GM19240 (cell line): ENCODE measurements around the gene DUSP10.

Experiments used
- DNase-seq: peaks from one replicate; pipeline ENCODE4 v3.0.0; 2011; ENCODE audit warnings: low spot score; ENCODE audit not compliant: insufficient read length

The DUSP10 gene

DNA sequence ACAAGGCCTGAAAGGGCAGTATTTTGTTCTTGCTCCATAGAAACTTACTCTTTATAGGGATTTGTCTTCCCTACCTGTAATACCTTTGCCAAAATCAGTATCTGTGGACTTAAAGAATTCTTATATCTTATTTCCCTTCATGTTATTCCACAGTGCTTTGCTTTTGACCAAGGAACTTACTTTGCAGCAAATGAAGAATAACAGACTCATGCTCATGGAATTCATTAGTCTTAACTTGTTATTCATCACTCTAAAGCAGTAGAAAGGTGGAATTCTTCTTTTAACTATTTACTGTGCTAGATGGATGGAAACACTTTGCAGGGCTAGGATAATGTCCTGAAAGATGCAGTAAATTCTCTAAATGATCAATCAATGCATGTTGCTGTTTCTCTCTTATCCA lies 45.9 kb downstream of the DUSP10 start:
- no peak for DNase-seq

- DNase-seq, result no peak
These were observed 46.6 kb downstream of the DUSP10 start for GRCh38 chr1:221695301-221695700.

GRCh38 chr1:221694109-221694508 lies 47.8 kb downstream of the DUSP10 start:
- no peak for DNase-seq

GRCh38 chr1:221693087-221693486 lies 48.8 kb downstream of the DUSP10 start:
- no peak for DNase-seq

DNA sequence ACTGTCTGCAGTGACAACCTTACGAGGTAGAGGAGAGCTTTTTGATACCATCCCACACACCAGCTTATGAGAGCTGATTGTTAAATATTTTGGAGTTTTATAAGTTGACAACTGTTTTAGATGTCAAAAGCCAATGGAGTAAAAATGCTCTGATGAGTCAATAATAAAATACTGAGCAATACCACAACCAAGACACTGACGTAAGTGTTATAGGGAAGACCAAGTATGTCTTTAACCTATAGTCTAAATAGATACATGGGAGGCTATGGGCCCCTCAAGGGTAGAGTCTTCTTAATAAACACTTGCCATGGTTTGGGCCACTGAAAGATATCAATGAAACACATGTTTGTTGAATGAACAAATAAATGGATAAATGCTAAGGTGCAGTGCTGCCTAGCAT lies 49.2 kb downstream of the DUSP10 start:
- no peak for DNase-seq

DNA sequence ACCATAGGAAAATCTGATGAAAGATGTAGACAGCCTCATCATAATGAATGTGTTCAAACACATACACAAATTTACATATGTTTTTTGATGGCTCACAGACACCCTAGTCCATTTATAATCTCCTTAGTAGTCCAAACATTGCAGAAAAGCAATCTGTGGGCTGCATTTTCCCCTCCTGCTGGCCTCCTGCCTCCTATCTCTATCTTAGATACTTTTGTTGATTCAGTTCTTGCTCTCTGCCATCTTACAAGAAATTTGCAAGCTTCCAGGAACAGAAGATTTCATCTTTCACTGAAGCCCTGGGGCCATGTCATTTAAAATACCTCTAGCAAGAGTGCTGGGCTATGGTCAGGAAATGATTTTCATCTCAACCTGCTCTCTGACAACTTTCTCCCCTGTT lies 50.6 kb downstream of the DUSP10 start:
- no peak for DNase-seq

- DNase-seq, result no peak
These were observed 51.0 kb downstream of the DUSP10 start for GRCh38 chr1:221690858-221691257.

GRCh38 chr1:221689138-221689537 lies 52.8 kb downstream of the DUSP10 start:
- DNase-seq, result no peak

DNA sequence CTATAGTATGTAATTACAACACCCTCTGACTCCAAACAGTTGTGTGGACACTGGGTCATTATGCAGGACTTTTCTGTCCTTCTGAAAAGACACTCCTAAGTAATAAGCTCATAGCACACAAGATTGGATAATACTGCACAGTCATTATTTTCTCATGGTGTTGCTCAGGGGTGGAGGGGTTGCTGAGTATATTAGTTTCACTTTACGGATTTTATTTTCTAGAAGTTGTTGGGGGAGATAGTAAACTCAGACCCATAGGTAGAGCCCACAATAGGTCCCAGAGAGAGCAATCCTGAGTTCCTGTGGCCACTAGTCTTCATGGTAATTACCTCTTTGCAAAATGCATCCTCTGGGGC lies 53.4 kb downstream of the DUSP10 start:
- DNase-seq, result no peak

DNA sequence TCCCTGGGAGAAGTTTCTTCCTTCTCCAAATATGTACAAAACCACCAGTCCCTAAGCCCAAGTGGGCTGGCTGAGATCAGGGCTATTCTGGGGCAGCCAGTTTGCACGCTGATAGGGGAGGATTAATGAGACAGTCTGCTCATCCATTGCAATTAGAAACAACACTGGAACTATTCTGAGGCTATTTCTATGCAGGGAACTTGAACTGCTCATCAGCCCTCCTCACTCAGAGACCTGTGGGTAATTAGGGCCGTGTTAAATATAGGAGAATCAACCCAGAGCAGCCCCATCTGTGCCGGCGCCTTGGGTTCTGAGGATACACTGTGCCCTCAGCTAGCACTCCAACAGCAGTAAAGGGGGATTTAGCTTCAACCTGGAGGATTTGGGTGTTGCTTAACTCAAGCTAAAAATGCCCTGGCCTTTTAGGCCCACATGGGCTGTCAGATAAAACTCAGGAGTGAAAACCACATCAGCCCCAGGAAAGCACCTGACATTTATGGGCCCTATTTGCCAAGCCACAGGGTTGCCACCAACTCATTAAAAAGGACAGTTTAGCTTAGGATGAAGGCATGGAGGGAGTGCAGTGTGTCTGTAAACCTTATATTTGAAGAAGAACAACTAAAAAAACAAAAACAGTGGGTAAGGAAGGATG lies 53.9 kb downstream of the DUSP10 start:
- no peak for DNase-seq

DNA sequence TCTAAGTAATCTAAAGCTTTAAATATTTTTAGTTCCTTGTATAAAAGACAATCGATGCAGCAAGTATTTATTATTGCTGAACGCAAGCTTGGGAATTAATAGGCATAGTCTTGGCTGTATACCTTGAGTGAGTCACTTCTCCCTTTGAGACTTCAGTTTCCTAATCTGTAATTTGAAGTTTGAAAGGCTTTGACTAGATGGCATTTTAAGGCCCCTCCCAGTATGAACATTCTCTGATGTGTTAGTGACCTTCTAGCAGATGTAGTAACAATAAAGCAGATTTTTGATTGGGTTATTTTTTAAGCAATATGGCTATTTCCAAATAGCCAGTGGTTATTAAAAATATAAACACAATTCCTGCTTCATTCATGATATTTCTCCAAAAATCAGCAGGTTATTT lies 58.2 kb downstream of the DUSP10 start:
- no peak for DNase-seq

GRCh38 chr1:221680085-221680484 lies 61.8 kb downstream of the DUSP10 start:
- no peak for DNase-seq

DNA sequence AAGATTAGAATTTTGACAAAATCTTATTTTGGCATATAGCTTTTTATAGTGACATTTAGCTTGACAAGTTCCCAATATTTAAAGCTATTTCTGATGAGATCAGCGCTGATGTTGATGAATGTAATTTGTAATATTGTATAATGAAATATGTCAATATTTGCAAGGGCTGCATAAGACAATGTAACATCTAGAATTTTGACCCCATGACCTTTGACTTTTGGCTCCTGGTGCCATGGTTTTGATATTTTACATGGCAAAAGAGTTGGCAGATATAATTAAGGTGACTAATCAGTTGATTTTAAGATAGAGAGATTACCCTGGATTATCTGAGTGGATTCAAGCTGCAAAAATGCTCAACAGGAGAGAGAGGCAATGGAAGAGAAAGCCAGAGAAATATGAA lies 63.9 kb downstream of the DUSP10 start:
- DNase-seq, result no peak

DNA sequence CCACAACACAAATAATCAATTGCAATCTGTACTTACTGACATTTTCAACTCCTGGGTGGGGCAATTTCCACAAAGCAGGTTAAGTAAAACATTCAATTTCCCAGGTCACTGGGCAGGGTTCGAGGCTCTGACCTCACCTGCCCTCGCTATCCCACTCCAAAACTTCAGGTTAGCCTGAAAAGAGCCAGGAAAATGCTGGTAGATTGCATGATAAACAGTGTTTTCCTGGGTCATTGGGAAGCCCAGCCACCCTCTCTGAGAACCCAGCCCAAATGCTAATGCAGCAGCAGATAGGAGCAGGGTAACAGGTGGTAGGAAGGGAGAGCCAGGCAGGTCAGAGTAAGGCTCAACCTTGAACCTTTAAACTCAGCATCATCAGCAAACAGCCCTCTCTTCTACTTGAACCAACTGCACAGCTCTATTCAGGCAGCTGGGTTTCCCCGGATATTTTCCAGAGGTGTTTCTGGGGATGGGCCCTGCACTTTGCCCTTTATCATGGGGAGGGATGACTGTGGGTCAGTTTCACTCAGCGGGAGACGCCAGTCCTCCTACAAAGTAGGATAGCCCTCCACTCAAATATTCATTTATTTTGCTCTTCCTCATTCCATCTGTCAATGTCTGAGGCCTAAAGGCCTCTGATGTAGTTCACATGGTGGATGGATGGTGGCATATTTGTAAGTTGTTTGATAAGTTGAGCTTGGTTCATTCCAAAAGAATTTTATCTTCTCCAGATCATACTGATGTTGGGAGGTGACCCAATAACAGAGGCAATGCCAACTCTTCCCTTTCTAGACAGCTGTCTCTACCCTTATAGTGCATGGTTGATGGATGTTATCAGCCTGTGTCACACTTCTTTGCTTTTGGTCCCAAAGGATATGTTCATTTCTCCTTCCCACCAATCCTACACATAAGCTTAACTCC lies 65.7 kb downstream of the DUSP10 start:
- no peak for DNase-seq

DNA sequence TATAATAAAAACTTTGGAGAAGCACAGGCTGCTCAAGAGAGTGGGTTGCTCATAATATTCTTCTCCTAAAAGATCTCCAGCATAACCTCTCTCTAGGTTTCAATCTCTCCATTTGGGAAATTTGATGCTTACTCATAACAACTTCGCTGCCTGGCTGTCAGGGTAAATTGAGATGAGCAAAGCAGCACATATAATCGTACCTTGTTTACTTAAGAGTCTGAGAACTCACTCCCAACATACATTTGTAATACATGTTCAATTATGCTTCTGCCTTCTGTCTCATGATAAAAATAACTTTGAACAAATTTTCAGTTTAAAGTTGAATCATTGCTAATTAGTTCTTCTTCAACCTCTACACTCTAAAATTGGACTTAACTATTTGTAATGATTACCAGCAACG lies 68.9 kb downstream of the DUSP10 start:
- no peak for DNase-seq

- no peak for DNase-seq
These were observed 69.6 kb downstream of the DUSP10 start for GRCh38 chr1:221672239-221672645.

- DNase-seq, result no peak
These were observed 71.8 kb downstream of the DUSP10 start for GRCh38 chr1:221670081-221670480.

DNA sequence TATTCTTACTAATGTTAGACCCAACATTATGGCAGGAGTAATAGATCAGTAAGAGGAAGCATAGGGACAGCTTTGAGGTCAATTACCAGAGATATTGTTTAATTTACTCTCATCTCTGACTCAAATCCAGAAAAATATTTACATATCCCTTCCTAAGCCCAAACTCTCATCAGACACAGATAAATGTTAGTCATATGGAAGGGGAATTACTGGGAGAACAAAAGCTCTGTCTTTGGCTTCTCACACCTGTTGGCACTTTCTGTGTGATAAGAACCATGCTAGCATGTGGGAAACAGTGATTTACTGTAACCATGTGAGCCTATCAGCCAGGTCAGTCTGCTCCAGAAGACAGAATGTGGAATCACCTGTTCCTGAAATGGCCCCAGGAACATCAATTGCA lies 72.4 kb downstream of the DUSP10 start:
- DNase-seq, result no peak

- DNase-seq, result no peak
These were observed 74.4 kb downstream of the DUSP10 start for GRCh38 chr1:221667504-221667903.

GRCh38 chr1:221664253-221664652 lies 77.6 kb downstream of the DUSP10 start:
- no peak for DNase-seq

GRCh38 chr1:221663321-221663720 lies 78.6 kb downstream of the DUSP10 start:
- no peak for DNase-seq

DNA sequence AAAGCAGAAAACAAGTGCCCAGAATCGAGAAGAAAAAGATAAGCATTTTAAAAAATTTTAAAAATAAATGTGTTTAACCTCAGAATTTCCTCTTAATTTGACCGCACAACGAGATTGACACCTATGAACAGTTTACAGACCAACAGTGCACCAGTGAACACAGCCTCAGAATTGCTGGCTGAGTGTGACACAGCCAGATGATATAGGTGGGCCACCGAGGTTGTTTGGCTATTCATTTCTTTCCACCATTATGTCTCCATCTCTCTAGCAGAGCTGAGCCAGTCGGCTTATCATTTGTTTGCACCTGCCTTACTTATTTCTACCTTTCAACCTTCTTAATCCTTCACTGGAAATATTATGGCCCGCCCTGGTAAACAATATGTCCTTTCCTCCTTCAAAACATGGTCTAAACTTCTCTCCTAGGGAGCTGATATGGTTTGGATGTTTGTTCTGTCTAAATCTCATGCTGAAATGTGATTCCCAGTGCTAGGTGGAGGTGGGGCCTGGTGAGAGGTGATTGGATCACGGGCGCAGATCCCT lies 86.1 kb downstream of the DUSP10 start:
- no peak for DNase-seq
